ENCODE results near the gene MAPKAP1. TPM values are rescaled to one million over a fixed set of nuclear protein-coding genes. Genes with fewer than 3 reads are reported as not detected.

MAPKAP1 gene
- total and polyA plus RNA-seq, 2 of the 13 experiments (the other 11 are each of a cell fraction or from before 2014, with no cell fraction given) = 45.0 to 64.3 TPM

DNA sequence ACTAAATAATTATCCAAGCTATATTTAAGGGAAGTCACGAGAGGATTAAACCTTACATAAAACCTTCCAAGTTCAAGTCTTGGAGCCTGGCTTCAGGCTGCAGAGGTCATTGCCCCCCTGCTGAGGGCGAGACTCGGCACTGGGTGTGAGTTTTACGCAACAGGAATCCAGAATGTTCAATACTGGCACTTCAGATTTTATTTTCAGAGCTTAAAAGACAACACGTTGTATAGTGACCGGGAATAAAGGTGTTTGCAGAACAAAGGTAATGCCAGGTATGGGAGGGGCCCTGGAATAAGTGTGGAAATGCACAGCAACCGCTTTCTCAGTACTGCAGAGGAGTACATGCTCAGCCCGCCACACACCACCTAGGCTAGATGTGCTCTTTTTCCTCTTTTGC lies 238.4 kb downstream of the MAPKAP1 start:
- Histone ChIP-seq H3K9ac (ENCODE audit: insufficient read depth, low read depth, low read length) (no peak overlapping the region), H3K36me3 (replicated peaks in 1 of 2; ENCODE audit: control insufficient read depth in 1 of 2, insufficient read depth in 2 of 2, low read length in 2 of 2) (peaks cover 3% of the 10 kb centered on the region in 2 experiments; a peak in 3 of 5 replicates), H3K27ac (ENCODE audit: extremely low read length, insufficient read depth, low read length) (no peak overlapping the region), H3K4me3 (replicated peaks in 1 of 3; ENCODE audit: insufficient read depth in 1 of 3, low read depth in 2 of 3, low read length in 3 of 3) (no peak overlapping the region), H2AFZ (ENCODE audit: low read length) (no peak overlapping the region), H3K9me3 (ENCODE audit: low read length) (no peaks in the 10 kb centered on the region), H3K4me1 (ENCODE audit: insufficient read depth, low read length) (peaks cover 12% of the 10 kb centered on the region), H3K4me2 (ENCODE audit: low read depth, low read length) (no peak overlapping the region), H3K79me2 (ENCODE audit: insufficient read depth, low read length) (no peaks in the 10 kb centered on the region), H4K20me1 (ENCODE audit: insufficient read depth, low read length) (no peaks in the 10 kb centered on the region), H3K27me3 (ENCODE audit: control insufficient read depth in 1 of 2, insufficient read depth in 2 of 2, low read length in 2 of 2) (no peaks in the 10 kb centered on the region)
- POLR2A ChIA-PET = no interaction called here
- no peak for ATAC-seq
- intact Hi-C loops (cut with micrococcal nuclease; ENCODE audit: unreplicated experiment) = no loop called here
- in situ Hi-C loops (cut with HindIII; ENCODE audit: extremely low pct_ligation_motif_present, low pct_unique_long_range_greater_than_20kb) = no loop called here
- no peak for DNase-seq (ENCODE audit: low spot score)
- CTCF ChIA-PET (ENCODE audit: low intra/inter-chr PET ratio, low total read pairs) = no interaction called here
- BruUV-seq (replicated peaks) = no TSS peak
- no peak for FAIRE-seq
- TF ChIP-seq ZNF737 (CRISPR knock-in tag; IDR thresholded peaks at IDR 0.05; ENCODE audit: borderline replicate concordance) (no peak), ZNF616 (CRISPR knock-in tag; IDR thresholded peaks at IDR 0.05; ENCODE audit: low read depth) (no peak), FIP1L1 (IDR thresholded peaks at IDR 0.05; ENCODE audit: borderline replicate concordance, insufficient read depth, low read depth, low read length) (no peak), ATRX (CRISPR knock-in tag; IDR thresholded peaks at IDR 0.05; ENCODE audit: borderline replicate concordance) (no peak), ZNF354B (CRISPR knock-in tag; IDR thresholded peaks at IDR 0.05) (no peak), KDM3A (CRISPR knock-in tag; IDR thresholded peaks at IDR 0.05; ENCODE audit: low read depth) (no peak), ZNF326 (CRISPR knock-in tag; IDR thresholded peaks at IDR 0.05; ENCODE audit: borderline replicate concordance) (no peak), ZNF577 (CRISPR knock-in tag; IDR thresholded peaks at IDR 0.05; ENCODE audit: borderline replicate concordance, low read depth) (no peak), KAT7 (CRISPR knock-in tag; IDR thresholded peaks at IDR 0.05; ENCODE audit: borderline replicate concordance) (no peak), RAD21 (CRISPR knock-in tag; IDR thresholded peaks at IDR 0.05) (no peak), ZNF570 (CRISPR knock-in tag; IDR thresholded peaks at IDR 0.05; ENCODE audit: borderline replicate concordance) (no peak), ZNF12 (CRISPR knock-in tag; IDR thresholded peaks at IDR 0.05) (no peak), PAWR (CRISPR knock-in tag; IDR thresholded peaks at IDR 0.05; ENCODE audit: borderline replicate concordance) (no peak), SRSF1 (optimal IDR thresholded peaks at IDR 0.05; ENCODE audit: low read depth, low read length) (no peak), FOXA1 (IDR thresholded peaks at IDR 0.05) (no peak), FOXA1 (CRISPR knock-in tag; IDR thresholded peaks at IDR 0.05) (no peak), IRX3 (CRISPR knock-in tag; IDR thresholded peaks at IDR 0.05; ENCODE audit: borderline replicate concordance, low read depth) (no peak)
- TF ChIP-seq, protein P1, sequence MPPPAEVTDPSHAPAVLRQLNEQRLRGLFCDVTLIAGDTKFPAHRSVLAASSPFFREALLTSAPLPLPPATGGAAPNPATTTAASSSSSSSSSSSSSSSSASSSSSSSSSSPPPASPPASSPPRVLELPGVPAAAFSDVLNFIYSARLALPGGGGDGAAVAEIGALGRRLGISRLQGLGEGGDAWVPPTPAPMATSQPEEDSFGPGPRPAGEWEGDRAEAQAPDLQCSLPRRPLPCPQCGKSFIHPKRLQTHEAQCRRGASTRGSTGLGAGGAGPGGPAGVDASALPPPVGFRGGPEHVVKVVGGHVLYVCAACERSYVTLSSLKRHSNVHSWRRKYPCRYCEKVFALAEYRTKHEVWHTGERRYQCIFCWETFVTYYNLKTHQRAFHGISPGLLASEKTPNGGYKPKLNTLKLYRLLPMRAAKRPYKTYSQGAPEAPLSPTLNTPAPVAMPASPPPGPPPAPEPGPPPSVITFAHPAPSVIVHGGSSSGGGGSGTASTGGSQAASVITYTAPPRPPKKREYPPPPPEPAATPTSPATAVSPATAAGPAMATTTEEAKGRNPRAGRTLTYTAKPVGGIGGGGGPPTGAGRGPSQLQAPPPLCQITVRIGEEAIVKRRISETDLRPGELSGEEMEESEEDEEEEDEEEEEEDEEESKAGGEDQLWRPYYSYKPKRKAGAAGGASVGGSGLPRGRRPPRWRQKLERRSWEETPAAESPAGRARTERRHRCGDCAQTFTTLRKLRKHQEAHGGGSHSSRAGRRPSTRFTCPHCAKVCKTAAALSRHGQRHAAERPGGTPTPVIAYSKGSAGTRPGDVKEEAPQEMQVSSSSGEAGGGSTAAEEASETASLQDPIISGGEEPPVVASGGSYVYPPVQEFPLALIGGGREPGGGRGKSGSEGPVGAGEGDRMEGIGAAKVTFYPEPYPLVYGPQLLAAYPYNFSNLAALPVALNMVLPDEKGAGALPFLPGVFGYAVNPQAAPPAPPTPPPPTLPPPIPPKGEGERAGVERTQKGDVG (CRISPR knock-in tag; IDR thresholded peaks at IDR 0.05; ENCODE audit: borderline replicate concordance) = no peak
- TF ChIP-seq, protein P2, sequence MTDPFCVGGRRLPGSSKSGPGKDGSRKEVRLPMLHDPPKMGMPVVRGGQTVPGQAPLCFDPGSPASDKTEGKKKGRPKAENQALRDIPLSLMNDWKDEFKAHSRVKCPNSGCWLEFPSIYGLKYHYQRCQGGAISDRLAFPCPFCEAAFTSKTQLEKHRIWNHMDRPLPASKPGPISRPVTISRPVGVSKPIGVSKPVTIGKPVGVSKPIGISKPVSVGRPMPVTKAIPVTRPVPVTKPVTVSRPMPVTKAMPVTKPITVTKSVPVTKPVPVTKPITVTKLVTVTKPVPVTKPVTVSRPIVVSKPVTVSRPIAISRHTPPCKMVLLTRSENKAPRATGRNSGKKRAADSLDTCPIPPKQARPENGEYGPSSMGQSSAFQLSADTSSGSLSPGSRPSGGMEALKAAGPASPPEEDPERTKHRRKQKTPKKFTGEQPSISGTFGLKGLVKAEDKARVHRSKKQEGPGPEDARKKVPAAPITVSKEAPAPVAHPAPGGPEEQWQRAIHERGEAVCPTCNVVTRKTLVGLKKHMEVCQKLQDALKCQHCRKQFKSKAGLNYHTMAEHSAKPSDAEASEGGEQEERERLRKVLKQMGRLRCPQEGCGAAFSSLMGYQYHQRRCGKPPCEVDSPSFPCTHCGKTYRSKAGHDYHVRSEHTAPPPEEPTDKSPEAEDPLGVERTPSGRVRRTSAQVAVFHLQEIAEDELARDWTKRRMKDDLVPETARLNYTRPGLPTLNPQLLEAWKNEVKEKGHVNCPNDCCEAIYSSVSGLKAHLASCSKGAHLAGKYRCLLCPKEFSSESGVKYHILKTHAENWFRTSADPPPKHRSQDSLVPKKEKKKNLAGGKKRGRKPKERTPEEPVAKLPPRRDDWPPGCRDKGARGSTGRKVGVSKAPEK (CRISPR knock-in tag; IDR thresholded peaks at IDR 0.05; ENCODE audit: borderline replicate concordance) = no peak
- 85% methylated on average over 8 of the region's 8 CpGs for WGBS (ENCODE audit: low lambda C conversion rate)

Data from HepG2 (cell line).